ENCODE results near the gene IRAK2. TPM values are rescaled to one million over a fixed set of nuclear protein-coding genes. Genes with fewer than 3 reads are reported as not detected.
"Not testable (repeated sequence)": the region's sequence is repeated elsewhere in the genome, so short reads cannot be mapped to it uniquely, and the experiment has no call there.

IRAK2 gene
- total and polyA plus RNA-seq, 4 donors: 2.9 to 33.1 (median 10.0) TPM

GRCh38 chr3:10173926-10174435 lies 9.3 kb downstream of the IRAK2 start:
- H3K9me3 ChIP-seq (ENCODE audit: control insufficient read depth in 4 of 4, insufficient read depth in 3 of 4, low read length in 3 of 4): no peaks in the 10 kb centered on the region
- no peak for TF ChIP-seq CTCF (IDR thresholded peaks at IDR 0.05; ENCODE audit: control extremely low read depth, extremely low read depth)
- H3K4me1 ChIP-seq (ENCODE audit: control insufficient read depth in 5 of 5, insufficient read depth in 5 of 5, low read length in 5 of 5): peaks cover 0 to 6% (median 0%) of the 10 kb centered on the region in 5 donors
- WGBS, 2 donors: 16 to 23% methylated on average over 6 of the region's 6 CpGs
- H3K27ac ChIP-seq (ENCODE audit: low read depth in 1 of 2, low read length in 1 of 2): peak overlapping the region in 1 of 2 donors; percentile 52
- peaks cover 0 to 9% (median 0%) of the 10 kb centered on the region in 4 donors for H3K36me3 ChIP-seq (ENCODE audit: control insufficient read depth in 4 of 4, insufficient read depth in 4 of 4, low read length in 4 of 4)
- H3K9ac ChIP-seq (ENCODE audit: insufficient read depth in 1 of 2, low read length in 2 of 2): no peak overlapping the region
- H3K27me3 ChIP-seq (ENCODE audit: control insufficient read depth in 3 of 3, insufficient read depth in 3 of 3, low read length in 2 of 3): no peaks in the 10 kb centered on the region
- peak; percentile 90 for ATAC-seq (ENCODE audit: insufficient read depth, low FRiP score)
- peak in 2 of 3 donors; percentile 18 for DNase-seq
- H3K4me3 ChIP-seq: no peak overlapping the region

- DNase-seq: not testable (repeated sequence)
Observed at GRCh38 chr3:10175334-10175733, 10.6 kb downstream of the IRAK2 start.

DNA sequence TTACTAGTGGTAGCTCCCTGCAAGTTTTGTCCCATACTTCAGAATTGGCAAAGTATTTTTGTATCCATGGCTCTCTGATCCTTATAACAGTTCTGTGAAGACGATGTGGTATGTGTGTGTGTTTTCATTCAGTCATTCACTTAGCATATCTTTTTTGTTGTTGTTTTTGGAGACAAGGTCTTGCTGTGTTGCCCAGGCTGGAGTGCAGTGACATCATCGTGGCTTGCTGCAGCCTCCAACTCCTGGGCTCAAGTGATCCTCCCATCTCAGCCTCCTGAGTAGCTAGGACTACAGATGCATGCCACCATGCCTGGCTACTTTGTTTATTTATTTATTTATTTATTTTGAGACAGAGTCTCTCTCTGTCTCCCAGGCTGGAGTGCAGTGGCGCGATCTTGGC lies 11.4 kb downstream of the IRAK2 start:
- not testable (repeated sequence) for H3K27me3 ChIP-seq (ENCODE audit: control insufficient read depth in 3 of 3, insufficient read depth in 3 of 3, low read length in 2 of 3); DNase-seq; H3K4me3 ChIP-seq; H3K27ac ChIP-seq (ENCODE audit: low read depth in 1 of 2, low read length in 1 of 2); H3K9me3 ChIP-seq (ENCODE audit: control insufficient read depth in 4 of 4, insufficient read depth in 3 of 4, low read length in 3 of 4); H3K4me1 ChIP-seq (ENCODE audit: control insufficient read depth in 5 of 5, insufficient read depth in 5 of 5, low read length in 5 of 5); H3K9ac ChIP-seq (ENCODE audit: insufficient read depth in 1 of 2, low read length in 2 of 2); ATAC-seq (ENCODE audit: insufficient read depth, low FRiP score)
- 88 to 99% methylated on average over 4 of the region's 4 CpGs for WGBS, 2 donors
- peaks cover 0 to 17% (median 0%) of the 10 kb centered on the region in 4 donors for H3K36me3 ChIP-seq (ENCODE audit: control insufficient read depth in 4 of 4, insufficient read depth in 4 of 4, low read length in 4 of 4)

More at GRCh38 chr3:10175334-10175733, 10.6 kb downstream of the IRAK2 start:
- H3K9me3 ChIP-seq (ENCODE audit: control insufficient read depth in 4 of 4, insufficient read depth in 3 of 4, low read length in 3 of 4); H3K4me1 ChIP-seq (ENCODE audit: control insufficient read depth in 5 of 5, insufficient read depth in 5 of 5, low read length in 5 of 5); H3K27me3 ChIP-seq (ENCODE audit: control insufficient read depth in 3 of 3, insufficient read depth in 3 of 3, low read length in 2 of 3); H3K27ac ChIP-seq (ENCODE audit: low read depth in 1 of 2, low read length in 1 of 2); H3K4me3 ChIP-seq; ATAC-seq (ENCODE audit: insufficient read depth, low FRiP score); H3K9ac ChIP-seq (ENCODE audit: insufficient read depth in 1 of 2, low read length in 2 of 2): not testable (repeated sequence)
- peaks cover 0 to 12% (median 0%) of the 10 kb centered on the region in 4 donors for H3K36me3 ChIP-seq (ENCODE audit: control insufficient read depth in 4 of 4, insufficient read depth in 4 of 4, low read length in 4 of 4)
- WGBS, 2 donors: 97 to 98% methylated on average over 7 of the region's 7 CpGs

DNA sequence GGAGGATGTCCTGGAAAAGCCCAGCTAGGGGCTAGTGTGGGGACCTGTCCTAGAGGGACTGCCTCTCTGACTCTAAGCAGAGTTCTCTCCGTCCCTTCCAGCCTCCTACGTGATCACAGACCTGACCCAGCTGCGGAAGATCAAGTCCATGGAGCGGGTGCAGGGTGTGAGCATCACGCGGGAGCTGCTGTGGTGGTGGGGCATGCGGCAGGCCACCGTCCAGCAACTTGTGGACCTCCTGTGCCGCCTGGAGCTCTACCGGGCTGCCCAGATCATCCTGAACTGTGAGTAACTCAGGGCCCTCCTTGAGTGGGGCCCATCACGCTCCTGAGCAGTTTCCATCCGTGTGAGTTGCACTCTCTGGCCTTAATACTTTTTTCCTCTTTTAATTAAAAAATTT lies 13.0 kb downstream of the IRAK2 start:
- no peak overlapping the region for H3K4me3 ChIP-seq
- H3K27ac ChIP-seq (ENCODE audit: low read depth in 1 of 2, low read length in 1 of 2): no peak overlapping the region
- TF ChIP-seq CTCF (IDR thresholded peaks at IDR 0.05; ENCODE audit: control extremely low read depth, extremely low read depth): no peak
- peaks cover 0 to 17% (median 0%) of the 10 kb centered on the region in 4 donors for H3K36me3 ChIP-seq (ENCODE audit: control insufficient read depth in 4 of 4, insufficient read depth in 4 of 4, low read length in 4 of 4)
- no peaks in the 10 kb centered on the region for H3K4me1 ChIP-seq (ENCODE audit: control insufficient read depth in 5 of 5, insufficient read depth in 5 of 5, low read length in 5 of 5)
- no peak for DNase-seq
- no peaks in the 10 kb centered on the region for H3K27me3 ChIP-seq (ENCODE audit: control insufficient read depth in 3 of 3, insufficient read depth in 3 of 3, low read length in 2 of 3)
- 91 to 92% methylated on average over 12 of the region's 12 CpGs for WGBS, 2 donors
- no peak overlapping the region for H3K9ac ChIP-seq (ENCODE audit: insufficient read depth in 1 of 2, low read length in 2 of 2)
- H3K9me3 ChIP-seq (ENCODE audit: control insufficient read depth in 4 of 4, insufficient read depth in 3 of 4, low read length in 3 of 4): no peaks in the 10 kb centered on the region
- ATAC-seq (ENCODE audit: insufficient read depth, low FRiP score): no peak

All from lung (tissue), 12 donors.